Body of pancreas (tissue), 4 donors: ENCODE measurements around the gene BRD4.

Experiments
- CTCF ChIP-seq, 7 experiments: fragments of 450-650 bp in 4 of 7; fragments of 200-600 bp in 3 of 7; sonication (generic) in 3 of 7; IDR thresholded peaks; one replicate each; pipeline ENCODE4 v1.5.1; 2016 to 2019; ENCODE audit warnings: antibody characterized with exemption in 7 of 7
- POLR2A ChIP-seq, 3 donors: fragments of 450-650 bp; IDR thresholded peaks; one replicate each; pipeline ENCODE4 v1.6.1; 2016; ENCODE audit warnings: antibody characterized with exemption in 3 of 3, mild to moderate bottlenecking in 2 of 3

DNA sequence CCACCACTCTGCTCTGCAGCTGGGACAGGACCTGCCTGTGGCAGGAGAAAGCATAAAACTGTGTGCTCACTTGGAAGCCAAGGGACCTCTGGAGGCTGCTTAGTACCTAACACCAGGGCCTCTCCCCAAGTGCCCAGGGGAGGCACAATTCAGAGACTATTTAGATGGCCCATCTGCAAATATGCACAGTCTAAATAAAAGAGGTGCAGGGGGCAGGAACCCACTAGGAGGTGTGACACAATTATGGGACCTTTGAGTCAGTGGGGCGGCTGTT is 67.5 kb downstream of the BRD4 start:
- TF ChIP-seq CTCF (IDR thresholded peaks at IDR 0.05) (no peak), POLR2A (IDR thresholded peaks at IDR 0.05) (no peak)
